OCI-LY7 (cell line): ENCODE results near the gene FCSK.

Source experiments
- CTCF ChIP-seq: fragments of 200-600 bp; sonication (generic); conservative IDR thresholded peaks from 2 replicates; pipeline ENCODE4 v1.5.1; 2014; ENCODE audit warnings: mild to moderate bottlenecking, antibody characterized with exemption, low read length, moderate library complexity, mixed read lengths
- EZH2phosphoT487 ChIP-seq: fragments of 200-600 bp; sonication (generic); IDR thresholded peaks from 2 replicates; pipeline ENCODE4 v1.6.1; 2018; ENCODE audit warnings: low read depth, borderline replicate concordance, mild to moderate bottlenecking, mixed run types, antibody characterized with exemption, low read length, moderate library complexity, mixed read lengths

GRCh38 chr16:70418274-70418992 is 36.0 kb upstream of the FCSK start:
- TF ChIP-seq CTCF = no peak
- no peak for TF ChIP-seq EZH2phosphoT487
